Measurements from ENCODE around the gene OSBPL2.

Gene OSBPL2

DNA sequence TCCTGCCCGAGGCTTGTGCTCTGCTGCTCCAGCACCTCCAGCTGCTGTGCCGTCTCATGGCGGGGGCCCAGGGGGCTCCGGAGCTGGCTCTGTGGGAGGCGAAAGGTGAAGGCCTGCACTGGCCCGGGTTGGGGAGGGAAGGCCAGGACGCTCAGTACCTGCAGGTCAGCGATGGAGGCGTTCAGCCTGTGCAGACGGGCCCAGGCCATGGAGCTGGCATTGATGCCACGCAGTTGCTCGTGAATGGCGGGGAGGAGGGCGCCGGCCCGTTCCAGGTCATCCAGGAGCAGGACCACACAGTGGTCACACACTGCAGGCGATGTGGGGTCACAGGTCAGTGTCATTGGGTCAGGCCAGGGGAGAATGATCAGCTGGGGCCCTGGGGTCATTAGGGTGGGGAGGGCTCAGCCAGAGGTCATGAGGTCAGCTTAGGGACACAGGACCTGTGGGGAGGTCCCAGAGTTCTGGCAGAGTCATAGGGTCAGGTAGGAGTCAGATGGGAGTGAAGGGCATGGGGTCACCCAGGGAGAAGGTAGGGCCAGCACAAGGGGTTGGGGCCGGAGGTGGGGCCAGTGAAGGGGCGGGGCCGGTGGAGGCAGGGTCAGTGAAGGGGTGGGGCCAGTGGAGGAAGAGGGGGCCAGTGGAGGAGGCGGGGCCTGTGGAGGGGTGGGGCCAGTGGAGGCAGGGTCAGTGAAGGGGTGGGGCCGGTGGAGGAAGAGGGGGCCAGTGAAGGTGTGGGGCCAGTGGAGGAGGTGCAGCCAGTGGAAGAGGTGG, 82.4 kb downstream of the OSBPL2 start (continued):
- TF ChIP-seq, protein P1, sequence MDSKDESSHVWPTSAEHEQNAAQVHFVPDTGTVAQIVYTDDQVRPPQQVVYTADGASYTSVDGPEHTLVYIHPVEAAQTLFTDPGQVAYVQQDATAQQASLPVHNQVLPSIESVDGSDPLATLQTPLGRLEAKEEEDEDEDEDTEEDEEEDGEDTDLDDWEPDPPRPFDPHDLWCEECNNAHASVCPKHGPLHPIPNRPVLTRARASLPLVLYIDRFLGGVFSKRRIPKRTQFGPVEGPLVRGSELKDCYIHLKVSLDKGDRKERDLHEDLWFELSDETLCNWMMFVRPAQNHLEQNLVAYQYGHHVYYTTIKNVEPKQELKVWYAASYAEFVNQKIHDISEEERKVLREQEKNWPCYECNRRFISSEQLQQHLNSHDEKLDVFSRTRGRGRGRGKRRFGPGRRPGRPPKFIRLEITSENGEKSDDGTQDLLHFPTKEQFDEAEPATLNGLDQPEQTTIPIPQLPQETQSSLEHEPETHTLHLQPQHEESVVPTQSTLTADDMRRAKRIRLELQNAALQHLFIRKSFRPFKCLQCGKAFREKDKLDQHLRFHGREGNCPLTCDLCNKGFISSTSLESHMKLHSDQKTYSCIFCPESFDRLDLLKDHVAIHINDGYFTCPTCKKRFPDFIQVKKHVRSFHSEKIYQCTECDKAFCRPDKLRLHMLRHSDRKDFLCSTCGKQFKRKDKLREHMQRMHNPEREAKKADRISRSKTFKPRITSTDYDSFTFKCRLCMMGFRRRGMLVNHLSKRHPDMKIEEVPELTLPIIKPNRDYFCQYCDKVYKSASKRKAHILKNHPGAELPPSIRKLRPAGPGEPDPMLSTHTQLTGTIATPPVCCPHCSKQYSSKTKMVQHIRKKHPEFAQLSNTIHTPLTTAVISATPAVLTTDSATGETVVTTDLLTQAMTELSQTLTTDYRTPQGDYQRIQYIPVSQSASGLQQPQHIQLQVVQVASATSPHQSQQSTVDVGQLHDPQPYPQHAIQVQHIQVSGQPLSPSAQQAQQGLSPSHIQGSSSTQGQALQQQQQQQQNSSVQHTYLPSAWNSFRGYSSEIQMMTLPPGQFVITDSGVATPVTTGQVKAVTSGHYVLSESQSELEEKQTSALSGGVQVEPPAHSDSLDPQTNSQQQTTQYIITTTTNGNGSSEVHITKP (tag by site-specific recombination; IDR thresholded peaks at IDR 0.05) = no peak

DNA sequence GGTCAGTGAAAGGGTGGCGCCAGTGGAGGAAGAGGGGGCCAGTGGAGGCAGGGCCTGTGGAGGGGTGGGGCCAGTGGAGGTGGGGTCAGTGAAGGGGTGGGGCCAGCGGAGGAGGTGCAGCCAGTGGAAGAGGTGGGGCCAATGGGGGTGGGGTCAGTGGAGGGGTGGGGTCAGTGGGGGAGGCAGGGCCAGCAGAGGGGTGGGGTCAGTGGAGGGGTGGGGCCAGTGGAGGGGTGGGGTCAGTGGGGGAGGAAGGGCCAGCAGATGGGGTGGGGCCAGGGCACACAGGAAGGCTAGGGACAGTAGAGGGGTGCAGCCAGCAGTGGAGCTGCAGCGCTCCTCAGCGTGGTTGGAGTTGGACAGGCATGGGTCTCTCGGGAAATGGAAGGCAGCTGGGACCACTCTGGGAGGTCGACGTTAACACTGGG, 83.2 kb downstream of the OSBPL2 start:
- TF ChIP-seq ZNF677 (tag by site-specific recombination; IDR thresholded peaks at IDR 0.05) (no peak), KLF8 (tag by site-specific recombination; IDR thresholded peaks at IDR 0.05) (peak; percentile 65), ZNF239 (tag by site-specific recombination; IDR thresholded peaks at IDR 0.05) (no peak), ZNF585B (tag by site-specific recombination; IDR thresholded peaks at IDR 0.05) (no peak), KLF1 (tag by site-specific recombination; IDR thresholded peaks at IDR 0.05) (0 out of 2 replicates have a peak, but pooled peaks have one; percentile 55), OSR2 (tag by site-specific recombination; IDR thresholded peaks at IDR 0.05) (no peak), GLI4 (tag by site-specific recombination; IDR thresholded peaks at IDR 0.05) (no peak), ZBTB48 (tag by site-specific recombination; IDR thresholded peaks at IDR 0.05) (no peak), ZNF121 (tag by site-specific recombination; IDR thresholded peaks at IDR 0.05) (no peak), PRDM1 (tag by site-specific recombination; IDR thresholded peaks at IDR 0.05) (no peak)
- TF ChIP-seq, protein P2, sequence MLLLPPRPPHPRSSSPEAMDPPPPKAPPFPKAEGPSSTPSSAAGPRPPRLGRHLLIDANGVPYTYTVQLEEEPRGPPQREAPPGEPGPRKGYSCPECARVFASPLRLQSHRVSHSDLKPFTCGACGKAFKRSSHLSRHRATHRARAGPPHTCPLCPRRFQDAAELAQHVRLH (tag by site-specific recombination; IDR thresholded peaks at IDR 0.05) = no peak
- TF ChIP-seq, protein P3, sequence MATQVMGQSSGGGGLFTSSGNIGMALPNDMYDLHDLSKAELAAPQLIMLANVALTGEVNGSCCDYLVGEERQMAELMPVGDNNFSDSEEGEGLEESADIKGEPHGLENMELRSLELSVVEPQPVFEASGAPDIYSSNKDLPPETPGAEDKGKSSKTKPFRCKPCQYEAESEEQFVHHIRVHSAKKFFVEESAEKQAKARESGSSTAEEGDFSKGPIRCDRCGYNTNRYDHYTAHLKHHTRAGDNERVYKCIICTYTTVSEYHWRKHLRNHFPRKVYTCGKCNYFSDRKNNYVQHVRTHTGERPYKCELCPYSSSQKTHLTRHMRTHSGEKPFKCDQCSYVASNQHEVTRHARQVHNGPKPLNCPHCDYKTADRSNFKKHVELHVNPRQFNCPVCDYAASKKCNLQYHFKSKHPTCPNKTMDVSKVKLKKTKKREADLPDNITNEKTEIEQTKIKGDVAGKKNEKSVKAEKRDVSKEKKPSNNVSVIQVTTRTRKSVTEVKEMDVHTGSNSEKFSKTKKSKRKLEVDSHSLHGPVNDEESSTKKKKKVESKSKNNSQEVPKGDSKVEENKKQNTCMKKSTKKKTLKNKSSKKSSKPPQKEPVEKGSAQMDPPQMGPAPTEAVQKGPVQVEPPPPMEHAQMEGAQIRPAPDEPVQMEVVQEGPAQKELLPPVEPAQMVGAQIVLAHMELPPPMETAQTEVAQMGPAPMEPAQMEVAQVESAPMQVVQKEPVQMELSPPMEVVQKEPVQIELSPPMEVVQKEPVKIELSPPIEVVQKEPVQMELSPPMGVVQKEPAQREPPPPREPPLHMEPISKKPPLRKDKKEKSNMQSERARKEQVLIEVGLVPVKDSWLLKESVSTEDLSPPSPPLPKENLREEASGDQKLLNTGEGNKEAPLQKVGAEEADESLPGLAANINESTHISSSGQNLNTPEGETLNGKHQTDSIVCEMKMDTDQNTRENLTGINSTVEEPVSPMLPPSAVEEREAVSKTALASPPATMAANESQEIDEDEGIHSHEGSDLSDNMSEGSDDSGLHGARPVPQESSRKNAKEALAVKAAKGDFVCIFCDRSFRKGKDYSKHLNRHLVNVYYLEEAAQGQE (tag by site-specific recombination; IDR thresholded peaks at IDR 0.05) = no peak
- TF ChIP-seq, protein P4, sequence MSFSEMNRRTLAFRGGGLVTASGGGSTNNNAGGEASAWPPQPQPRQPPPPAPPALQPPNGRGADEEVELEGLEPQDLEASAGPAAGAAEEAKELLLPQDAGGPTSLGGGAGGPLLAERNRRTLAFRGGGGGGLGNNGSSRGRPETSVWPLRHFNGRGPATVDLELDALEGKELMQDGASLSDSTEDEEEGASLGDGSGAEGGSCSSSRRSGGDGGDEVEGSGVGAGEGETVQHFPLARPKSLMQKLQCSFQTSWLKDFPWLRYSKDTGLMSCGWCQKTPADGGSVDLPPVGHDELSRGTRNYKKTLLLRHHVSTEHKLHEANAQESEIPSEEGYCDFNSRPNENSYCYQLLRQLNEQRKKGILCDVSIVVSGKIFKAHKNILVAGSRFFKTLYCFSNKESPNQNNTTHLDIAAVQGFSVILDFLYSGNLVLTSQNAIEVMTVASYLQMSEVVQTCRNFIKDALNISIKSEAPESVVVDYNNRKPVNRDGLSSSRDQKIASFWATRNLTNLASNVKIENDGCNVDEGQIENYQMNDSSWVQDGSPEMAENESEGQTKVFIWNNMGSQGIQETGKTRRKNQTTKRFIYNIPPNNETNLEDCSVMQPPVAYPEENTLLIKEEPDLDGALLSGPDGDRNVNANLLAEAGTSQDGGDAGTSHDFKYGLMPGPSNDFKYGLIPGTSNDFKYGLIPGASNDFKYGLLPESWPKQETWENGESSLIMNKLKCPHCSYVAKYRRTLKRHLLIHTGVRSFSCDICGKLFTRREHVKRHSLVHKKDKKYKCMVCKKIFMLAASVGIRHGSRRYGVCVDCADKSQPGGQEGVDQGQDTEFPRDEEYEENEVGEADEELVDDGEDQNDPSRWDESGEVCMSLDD (tag by site-specific recombination; IDR thresholded peaks at IDR 0.05) = no peak
- ChIA-PET CTCF (no interaction called here), POLR2A (no interaction called here)
- Histone ChIP-seq H3K4me1 (ENCODE audit: control insufficient read depth, insufficient read depth, low read length) (no peaks in the 10 kb centered on the region), H3K36me3 (ENCODE audit: control insufficient read depth in 2 of 2, insufficient read depth in 1 of 2, low read length in 2 of 2) (peaks cover 0 to 70% of the 10 kb centered on the region in 2 experiments; a peak in 2 of 3 replicates), H3K4me3 (ENCODE audit: low read depth, low read length) (no peak overlapping the region), H3K9me3 (ENCODE audit: control insufficient read depth, insufficient read depth, low read depth, low read length) (no peaks in the 10 kb centered on the region), H3K27ac (ENCODE audit: extremely low read depth, low read depth, low read length) (no peak overlapping the region)

Measured in HEK293 (cell line).